GM19035 (cell line): ENCODE measurements around the gene ZBTB49.
"Not testable (repeated sequence)": the region's sequence is repeated elsewhere in the genome, so short reads cannot be mapped to it uniquely, and the experiment has no call there.

Experiments used
- ATAC-seq: cut with Tn5 transposase; IDR thresholded peaks from one replicate; pipeline ENCODE4 v1.9.1; 2021; ENCODE audit not compliant: unreplicated experiment

ZBTB49 gene

DNA sequence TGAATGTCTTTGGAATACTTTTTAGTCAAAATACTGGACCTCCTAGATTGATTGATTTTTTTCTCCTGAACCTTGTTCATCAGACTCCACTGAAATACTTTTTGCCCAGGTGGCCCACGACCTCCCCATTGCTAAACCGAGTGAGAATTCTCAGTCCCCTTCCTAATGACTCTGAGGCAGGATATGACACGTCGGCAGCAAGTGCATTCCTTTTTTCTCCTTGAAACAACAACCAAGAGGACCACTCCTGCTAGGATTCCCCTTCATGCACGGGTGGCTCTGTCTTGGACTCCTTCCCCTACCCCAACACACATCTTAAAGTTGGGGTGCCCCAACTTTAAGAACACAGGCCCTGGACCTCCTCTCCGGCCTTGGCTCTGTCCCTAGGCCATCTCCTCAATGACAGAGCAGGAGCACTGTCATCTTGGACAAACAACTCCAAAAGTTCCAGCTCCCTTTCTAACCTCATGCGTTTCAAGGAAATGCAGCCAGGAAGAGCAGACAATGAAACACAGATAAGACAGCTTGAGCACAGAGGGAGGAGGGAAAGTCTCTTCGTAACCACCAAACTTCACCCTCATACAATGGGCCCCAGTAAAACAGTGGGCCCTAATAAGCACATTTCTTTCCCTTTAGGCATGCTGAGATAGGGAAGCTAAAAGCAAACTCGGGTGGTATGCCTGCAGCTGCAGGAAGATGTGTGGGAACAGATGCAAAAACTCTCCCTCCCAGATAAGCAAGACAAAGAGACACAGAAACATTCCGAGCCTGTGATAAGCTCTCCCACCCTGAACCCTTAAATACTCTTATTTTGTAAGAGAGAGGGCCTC is 33.9 kb downstream of the ZBTB49 start:
- no peak for ATAC-seq

DNA sequence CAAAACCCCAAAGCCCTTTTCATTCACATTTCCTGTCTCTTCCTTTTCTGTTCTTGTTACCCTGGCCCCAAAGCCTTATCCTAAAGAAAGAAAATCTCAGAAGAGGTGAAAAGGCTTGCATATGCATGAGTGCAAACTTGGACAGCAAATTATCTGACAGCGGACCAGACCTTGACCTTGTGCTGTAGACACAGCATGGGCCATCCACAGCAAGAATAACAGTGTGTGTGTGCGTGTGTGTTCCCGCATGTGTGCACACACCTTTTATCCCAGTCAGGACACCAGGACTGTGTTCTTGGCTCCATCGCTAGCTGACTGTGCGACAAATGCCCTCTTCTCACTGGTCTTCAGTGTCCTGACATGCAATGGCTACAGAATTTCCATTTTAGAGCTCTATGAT is 35.3 kb downstream of the ZBTB49 start:
- ATAC-seq: no peak

DNA sequence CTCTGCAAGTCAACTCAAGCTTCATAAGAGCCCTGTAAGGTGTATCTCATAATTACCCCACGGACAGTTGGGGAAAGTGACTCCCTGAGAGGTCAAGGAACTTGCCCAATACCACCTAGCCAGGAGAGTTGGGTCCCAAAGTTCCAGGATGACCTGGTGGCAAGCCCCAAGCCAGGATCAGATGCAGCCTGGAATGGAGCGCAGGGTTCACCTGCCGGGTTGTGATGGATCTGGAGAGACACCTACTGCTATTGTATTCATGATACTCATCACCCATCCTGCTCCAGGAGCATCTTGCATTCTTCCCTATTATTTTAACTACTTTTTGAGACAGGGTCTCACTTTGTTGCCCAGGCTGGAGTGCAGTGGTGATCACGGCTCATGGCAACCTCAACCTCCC is 36.1 kb downstream of the ZBTB49 start:
- no peak for ATAC-seq

DNA sequence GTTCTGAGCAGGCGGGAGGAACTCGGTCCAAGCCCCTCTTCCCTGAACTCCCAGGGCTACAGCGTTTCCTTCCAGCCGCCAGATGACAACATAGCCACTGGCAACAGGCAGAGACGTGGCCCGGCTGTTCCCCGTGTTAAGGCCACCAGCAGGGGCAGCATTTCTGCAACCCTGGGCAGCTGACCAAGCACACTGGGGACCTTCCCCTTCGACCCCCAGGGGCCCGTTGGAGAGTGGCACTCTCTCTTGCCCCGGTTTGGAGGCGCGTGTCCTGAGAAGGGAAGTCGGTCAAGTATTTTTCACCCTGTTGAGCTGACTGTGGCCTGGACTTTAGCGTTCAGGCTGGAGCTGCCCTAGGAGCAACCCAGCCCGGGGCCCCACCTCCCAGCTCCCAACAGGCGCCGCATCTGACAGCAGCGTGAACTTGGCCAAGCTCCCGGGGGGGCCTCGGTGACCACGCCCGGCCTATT is 37.6 kb downstream of the ZBTB49 start:
- ATAC-seq: no peak

DNA sequence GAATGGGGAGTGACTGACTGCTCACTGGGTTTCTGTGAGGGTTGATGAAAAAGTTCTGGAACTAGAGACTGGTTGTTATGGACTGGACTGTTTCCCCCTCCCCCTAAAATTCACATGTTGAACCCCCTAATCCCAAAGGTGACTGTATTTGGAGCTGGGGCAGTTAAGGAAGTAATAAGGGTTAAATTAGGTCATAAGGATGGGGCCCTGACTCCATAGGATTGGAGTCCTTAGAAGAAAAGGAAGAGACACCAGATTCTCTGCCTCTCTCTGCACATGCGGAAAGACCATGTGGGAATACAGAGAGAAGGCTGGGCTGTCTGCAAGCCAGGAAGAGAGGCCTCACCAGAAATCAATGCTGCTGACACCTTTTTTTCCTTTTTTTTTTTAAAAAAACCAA is 38.2 kb downstream of the ZBTB49 start:
- no peak for ATAC-seq

DNA sequence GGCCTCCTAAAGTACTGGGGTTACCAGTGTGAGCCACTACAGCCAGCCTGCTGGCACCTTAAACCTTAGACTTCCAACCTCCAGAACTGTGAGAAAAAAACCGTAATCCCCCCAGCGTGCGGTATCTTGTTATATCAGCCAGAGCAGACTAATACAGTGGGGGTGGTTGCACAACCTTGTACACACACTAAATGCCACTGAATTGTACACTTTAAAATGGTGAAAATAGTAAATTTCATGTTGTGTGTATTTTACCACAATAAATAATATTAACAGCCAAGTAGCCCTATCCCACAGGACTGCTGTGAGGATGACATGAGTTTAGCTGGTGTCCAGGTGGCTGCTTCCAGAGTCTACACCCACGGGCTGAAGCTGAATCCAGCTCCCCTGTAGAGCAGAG is 38.8 kb downstream of the ZBTB49 start:
- no peak for ATAC-seq

DNA sequence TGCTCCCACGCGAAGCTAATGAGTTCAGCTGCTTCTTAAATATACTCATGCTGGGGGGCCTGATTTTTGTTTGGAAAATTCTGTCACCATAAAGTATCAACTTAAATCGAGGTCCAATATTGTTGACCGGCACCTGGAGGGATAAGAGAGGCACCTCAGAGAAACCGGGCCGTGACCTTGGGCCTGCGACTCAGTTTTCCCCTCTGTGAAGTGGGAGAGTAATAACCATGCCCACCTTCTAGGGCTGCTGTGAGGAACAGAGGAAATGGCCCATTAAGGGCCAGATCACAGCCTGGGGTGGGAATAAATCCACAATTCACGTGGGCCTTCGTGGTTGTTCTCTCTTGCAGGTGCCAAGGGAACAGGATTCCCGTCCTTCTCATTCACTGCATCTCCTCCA is 39.4 kb downstream of the ZBTB49 start:
- no peak for ATAC-seq

DNA sequence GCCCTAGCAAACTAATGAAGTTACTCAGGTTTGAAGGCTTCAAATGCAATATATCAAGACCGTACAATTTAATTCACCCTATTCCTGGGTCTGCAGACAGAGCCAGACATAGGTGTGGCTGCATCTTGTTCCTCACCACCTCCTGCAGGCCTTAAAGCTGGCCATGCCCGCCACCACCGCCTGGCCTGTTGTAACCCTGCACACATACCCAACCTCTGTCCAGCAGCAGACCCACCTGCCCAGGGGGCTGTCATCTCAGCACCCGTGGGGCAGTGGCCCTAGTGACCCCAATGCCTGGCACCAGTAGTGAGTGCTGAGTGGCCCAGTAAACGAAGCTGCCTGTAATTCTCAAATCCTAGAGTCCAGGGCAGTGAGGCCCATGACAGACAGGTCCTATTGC is 40.7 kb downstream of the ZBTB49 start:
- ATAC-seq: no peak

DNA sequence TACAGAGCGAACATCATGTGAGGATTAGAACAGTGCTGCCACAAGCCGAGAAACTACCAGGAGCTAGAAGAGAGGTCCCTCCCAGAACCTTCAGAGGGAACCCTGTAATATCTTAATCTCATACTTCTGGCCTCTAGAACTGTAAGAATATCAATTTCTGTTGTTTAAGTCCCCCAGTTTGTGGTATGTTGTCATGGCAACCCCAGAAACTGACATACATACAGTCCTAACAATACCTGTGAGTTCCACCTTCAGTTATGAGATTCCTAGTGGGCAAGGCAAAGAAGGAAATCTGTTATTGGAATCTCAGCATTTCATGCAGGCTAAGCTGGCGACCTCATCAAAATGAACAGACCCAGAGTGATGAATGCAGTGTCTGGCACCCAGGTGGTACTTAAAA is 42.5 kb downstream of the ZBTB49 start:
- no peak for ATAC-seq

DNA sequence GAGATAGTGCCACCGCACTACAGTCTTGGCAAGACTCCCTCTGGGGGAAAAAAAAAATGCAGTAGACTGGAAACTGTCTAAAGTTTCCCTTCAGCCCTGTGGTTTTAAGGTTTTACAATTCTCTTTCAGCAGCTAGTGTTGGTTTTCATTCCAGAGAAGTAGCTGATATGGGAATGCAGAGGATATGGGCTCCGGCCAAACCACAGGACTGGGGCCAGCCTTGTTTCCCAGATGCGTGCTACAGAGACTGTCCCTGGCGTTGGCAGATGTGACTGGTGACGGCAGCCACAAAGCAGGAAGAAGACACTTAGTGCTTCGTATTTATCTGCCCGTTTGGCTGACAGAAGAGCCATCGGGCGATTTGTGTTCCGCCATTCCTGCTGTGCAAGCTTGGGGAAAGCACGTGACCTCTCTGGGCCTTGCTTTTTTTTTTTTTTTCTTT is 43.2 kb downstream of the ZBTB49 start:
- no peak for ATAC-seq

DNA sequence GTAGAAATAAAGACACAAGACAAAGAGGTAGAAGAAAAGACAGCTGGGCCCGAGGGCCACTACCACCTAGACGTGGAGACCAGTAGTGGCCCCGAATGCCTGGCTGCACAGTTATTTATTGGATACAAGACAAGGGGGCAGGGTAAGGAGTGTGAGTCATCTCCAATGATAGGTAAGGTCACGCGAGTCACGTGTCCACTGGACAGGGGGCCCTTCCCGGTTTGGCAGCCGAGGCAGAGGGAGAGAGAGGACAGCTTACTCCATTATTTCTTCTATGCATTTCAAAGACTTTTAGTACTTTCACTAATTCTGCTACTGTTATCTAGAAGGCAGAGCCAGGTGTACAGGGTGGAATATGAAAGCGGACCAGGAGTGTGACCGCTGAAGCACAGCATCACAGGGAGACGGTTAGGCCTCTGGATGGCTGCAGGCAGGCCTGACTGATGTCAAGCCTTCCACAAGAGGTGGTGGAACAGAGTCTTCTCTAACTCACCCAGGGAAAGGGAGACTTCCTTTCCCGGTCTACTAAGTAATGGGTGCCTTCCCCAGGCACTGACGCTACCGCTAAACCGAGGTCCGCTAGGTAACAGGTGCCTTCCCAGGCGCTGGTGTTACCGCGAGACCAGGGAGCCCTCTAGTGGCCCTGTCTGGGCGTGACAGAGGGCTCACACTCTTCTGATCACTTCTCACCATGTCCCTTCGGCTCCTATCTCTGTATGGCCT is 44.9 kb downstream of the ZBTB49 start:
- peak; percentile 86 for ATAC-seq

DNA sequence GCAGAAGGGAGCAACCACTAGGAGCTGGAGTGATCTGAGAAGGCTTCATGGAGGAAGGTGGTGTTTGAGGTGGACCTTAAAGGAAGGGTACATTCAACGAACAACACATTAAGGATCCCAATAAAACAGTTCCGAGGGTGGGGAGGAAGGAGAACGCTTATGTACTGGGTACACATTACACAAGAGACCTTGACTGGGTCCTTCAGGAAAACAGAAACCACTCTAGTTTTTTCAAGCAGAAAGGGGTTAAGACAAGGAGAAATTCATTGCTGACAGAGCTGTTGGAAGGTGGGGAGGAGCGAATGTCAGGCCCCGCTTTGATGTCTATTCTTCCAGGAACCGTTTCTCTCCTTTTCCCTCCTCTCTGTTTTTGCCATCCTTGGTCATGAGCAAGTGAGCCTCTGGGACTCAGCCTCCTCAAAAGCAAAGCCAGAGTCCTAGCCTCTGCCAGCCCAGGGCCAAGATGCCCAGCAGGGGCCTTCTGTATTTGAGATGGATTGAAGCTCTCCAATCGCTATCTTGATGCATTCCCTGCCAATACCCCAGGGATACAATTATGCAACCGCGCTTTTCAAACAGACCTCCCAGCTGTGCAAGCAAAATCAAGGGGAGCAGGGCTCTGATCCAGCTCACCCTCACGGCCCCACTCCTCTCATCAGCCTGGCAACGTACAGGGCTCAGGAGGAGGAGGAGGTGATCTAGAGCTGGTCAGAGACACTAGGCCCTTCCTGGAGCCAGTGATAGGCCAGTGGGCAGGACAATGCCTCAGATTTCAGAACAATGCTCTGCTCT is 48.4 kb downstream of the ZBTB49 start:
- no peak for ATAC-seq

DNA sequence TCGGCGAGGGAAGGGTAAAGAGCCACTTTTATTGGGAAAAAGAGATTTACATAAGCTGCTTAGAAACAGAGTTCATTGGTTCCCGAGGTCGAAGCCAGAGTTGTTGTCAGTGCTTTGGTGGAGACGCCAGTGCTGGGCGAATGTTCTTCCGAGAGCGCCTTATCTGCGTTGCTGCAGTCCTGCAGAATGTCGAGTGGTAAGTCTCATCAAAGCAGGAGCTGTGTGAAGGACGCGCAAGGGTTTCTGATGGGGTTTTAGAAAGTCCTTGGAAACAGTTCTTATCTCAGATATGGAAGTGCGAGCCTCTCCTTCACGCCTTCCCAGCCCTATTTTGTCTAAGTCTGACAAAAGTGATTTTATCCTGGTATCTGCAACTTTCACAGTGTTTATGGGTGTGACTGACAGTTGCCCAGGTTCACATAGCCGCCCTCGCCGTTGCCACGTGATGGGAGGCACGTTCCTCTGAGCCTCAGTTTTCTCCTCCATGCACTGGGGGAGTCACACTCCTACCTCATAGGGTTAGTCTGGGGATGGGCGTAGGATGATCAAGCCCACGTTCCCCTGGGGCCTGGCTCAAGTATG is 49.5 kb downstream of the ZBTB49 start:
- no peak for ATAC-seq

DNA sequence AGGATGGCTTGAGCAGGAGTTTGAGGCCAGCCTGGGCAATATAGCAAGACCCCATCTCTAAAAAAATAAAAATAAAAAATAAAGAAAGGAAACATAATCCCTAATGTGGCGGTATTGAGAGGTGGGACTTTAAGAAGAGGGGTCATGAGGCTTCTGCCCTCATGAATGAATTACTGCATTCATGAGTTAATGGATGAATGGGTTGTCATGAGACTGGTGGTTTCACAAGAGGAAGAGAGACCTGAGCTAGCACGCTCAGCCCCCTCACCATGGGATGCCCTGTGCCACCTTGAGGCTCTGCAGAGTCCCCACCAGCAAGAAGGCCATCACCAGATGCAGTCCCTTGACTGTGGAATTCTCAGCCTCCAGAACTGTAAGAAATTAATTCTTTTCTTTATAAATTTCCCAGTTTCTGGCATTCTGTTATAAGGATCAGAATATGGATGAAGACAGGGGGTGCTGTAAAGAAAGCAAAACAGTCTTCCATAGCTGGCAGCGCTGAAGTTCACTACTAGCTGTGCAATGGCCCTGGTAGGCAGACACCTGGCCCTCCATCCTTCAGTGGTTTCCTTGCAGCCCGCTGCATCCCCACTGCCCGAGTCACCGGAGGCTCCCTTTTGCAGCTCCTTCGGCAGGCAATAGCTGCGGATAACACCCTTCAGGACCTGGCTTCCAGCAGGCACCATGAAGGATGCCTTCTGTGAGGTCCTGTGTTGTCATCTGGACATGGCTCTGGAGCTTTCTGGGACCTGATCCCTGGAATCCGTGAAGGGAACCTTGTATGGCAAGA is 52.0 kb downstream of the ZBTB49 start:
- no peak for ATAC-seq

DNA sequence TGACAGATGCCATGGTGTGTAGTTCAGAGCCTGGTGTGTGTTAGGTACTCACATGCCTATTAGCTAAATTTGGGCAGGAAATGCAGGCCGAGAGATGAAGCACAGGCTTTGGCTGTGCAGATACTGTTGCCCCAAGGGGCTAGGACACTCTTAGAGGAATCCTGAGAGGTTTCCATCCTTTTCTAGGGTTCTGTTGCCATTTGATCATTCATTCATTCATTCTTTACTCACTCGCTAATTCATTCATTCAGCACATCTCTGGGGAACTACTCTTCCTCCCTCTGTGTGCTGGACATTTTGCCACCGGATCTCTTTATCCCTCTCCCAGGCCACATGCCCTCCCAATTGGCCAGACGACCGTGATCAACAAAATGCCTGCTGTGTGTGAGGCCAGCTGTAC is 53.0 kb downstream of the ZBTB49 start:
- ATAC-seq: no peak

DNA sequence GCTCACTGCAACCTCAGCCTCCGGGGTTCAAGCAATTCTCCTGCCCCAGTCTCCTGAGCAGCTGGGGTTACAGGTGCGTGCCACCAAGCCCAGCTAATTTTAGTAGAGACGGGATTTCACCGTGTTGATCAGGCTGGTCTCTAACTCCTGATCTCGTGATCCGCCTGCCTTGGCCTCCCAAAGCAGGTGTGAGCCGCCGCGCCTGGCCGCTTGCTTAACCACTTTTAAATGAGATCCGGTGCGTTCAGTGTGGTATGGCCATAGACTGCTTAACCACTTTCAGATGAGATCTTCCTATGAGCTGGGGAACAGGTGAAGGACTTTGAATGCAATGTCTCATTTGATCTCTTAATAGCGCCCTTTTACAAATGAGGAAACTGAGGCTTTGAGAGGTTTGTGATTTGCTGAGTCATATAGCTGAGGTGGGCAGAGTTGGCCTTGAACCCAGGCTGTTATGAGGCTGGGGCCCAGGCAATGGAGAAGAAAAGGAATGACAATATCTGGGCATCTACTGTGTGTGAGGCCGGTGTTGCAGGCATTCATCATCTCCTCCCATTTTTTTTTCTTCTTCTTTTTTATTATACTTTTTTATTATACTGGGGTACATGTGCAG is 55.0 kb downstream of the ZBTB49 start:
- ATAC-seq: peak; percentile 92

DNA sequence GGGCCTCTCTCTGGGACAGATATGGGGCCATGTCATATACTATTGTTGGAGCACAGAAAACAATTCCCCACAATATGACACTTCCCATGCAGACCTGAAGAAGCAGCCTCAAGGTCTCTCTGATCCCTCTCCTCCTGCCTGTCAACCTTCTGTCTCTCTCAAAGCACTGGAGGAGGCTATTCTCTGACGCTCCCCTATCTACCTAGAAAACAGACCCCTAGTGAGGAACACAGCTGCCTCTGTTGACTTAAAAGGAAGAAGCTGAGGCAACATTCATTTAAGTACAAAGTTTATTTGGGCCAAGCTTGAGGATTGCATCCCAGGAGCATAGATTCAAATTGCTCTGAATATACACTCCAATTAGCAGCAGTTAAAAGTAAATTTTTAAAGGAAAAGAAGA is 57.5 kb downstream of the ZBTB49 start:
- ATAC-seq: no peak

DNA sequence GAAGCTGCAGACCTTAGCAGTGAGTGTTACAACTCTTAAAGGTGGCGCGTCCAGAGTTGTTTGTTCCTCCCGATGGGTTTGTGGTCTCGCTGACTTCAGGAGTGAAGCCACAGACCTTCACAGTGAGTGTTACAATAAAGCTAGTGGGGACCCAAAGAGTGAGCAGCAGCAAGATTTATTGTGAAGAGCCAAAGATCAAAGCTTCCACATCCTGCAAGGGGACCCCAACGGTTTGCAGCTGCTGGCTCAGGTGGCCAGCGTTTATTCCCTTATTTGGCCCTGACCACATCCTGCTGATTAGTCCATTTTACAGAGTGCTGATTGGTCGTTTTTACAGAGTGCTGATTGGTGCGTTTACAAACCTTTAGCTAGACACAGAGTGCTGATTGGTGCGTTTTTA is 58.5 kb downstream of the ZBTB49 start:
- ATAC-seq: not testable (repeated sequence)

DNA sequence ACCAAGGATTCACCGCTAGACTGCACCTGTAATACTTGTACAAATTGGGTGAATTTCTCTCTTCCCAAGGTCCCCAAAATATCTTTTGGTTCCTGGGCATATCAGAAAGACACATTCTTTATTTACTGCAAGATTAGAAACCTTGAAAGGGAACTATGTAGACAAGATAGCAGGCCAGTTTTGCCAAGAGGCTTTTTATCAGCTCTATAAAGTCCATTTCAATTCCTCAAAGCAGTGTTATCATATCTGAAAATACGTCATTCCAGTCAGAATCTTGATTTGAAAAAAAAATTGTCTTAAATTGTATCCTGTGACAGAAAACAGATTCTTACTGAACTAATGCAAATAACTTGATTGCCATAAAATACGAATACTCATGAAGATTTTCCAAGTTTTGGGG is 59.8 kb downstream of the ZBTB49 start:
- ATAC-seq: no peak

DNA sequence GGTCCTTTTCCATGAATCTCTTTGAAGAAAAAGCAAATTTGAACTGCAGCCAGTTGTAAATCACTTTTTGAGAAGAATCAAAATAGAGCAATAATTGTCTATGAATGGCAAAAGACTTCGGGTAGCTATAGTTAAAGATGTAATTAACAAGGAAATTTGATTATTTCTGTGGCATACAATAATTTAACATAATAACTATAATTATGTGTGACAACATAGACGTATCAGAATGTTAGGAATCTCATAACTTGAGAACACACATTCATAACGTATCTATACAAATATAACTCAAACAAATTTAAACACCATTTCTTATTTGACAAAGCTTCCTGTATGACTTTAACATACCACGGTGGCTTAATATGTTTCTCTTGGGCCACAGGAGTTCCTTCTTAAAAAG is 60.9 kb downstream of the ZBTB49 start:
- no peak for ATAC-seq
